ENCODE measurements around the gene MYBPC3.

MYBPC3 gene

DNA sequence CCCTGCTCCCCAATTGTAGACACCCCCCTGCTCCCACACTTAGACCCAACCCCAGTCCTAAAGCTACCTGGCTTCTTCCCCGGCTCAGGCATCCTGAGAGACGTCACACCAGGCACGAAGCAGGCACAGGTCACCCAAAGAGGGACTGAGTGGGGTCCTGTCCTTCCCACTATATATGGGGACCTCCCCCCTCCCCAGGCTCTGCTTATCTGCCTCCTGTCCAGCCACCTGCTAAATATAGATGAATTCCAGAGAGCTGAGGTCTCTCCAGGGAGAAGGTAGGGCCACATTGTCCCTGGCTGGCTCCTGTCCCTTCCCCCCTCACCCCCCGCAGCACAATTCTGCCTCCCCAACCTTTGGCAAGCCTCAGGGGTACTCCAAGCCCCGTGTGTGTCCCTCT lies at the start of gene MYBPC3:
MYBPC3 (minus strand) TSS at position 147 of the 400 bp plus-strand sequence; CDS start at position 92, 55 bp downstream.
- TF ChIP-seq, protein P1, sequence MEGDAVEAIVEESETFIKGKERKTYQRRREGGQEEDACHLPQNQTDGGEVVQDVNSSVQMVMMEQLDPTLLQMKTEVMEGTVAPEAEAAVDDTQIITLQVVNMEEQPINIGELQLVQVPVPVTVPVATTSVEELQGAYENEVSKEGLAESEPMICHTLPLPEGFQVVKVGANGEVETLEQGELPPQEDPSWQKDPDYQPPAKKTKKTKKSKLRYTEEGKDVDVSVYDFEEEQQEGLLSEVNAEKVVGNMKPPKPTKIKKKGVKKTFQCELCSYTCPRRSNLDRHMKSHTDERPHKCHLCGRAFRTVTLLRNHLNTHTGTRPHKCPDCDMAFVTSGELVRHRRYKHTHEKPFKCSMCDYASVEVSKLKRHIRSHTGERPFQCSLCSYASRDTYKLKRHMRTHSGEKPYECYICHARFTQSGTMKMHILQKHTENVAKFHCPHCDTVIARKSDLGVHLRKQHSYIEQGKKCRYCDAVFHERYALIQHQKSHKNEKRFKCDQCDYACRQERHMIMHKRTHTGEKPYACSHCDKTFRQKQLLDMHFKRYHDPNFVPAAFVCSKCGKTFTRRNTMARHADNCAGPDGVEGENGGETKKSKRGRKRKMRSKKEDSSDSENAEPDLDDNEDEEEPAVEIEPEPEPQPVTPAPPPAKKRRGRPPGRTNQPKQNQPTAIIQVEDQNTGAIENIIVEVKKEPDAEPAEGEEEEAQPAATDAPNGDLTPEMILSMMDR (IDR thresholded peaks at IDR 0.05; ENCODE audit: borderline replicate concordance, insufficient read depth, low read depth, low read length) = no peak
- H3K4me3 ChIP-seq (ENCODE audit: low read depth, low read length) = no peak within 1 kb of the TSS

DNA sequence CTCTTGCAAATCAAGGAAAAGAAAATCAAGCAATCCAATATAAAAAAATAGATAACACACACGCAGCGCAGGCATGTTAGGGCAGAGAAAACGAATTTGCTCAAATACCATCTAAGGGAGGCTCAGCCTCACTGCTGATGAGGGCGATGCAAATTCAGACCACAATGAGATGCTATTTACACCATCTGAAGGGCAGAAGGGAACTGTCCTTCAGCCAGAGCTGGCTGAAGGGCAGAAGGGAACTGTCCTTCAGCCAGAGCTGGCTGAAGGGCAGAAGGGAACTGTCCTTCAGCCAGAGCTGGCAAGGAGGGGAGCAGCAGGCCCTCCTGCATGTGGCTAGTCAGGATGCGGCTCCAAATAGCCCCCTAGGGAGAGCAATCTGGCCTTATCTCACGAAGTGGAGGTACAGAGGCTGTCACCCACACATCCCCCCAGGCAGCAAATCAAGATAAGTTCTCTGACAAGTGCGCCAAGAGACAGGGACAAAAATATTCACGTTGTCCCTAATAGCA lies 48.3 kb upstream of the MYBPC3 start:
- no peak overlapping the region for H3K4me3 ChIP-seq (ENCODE audit: low read depth, low read length)
- TF ChIP-seq, protein P1 (IDR thresholded peaks at IDR 0.05; ENCODE audit: borderline replicate concordance, insufficient read depth, low read depth, low read length) = no peak

DNA sequence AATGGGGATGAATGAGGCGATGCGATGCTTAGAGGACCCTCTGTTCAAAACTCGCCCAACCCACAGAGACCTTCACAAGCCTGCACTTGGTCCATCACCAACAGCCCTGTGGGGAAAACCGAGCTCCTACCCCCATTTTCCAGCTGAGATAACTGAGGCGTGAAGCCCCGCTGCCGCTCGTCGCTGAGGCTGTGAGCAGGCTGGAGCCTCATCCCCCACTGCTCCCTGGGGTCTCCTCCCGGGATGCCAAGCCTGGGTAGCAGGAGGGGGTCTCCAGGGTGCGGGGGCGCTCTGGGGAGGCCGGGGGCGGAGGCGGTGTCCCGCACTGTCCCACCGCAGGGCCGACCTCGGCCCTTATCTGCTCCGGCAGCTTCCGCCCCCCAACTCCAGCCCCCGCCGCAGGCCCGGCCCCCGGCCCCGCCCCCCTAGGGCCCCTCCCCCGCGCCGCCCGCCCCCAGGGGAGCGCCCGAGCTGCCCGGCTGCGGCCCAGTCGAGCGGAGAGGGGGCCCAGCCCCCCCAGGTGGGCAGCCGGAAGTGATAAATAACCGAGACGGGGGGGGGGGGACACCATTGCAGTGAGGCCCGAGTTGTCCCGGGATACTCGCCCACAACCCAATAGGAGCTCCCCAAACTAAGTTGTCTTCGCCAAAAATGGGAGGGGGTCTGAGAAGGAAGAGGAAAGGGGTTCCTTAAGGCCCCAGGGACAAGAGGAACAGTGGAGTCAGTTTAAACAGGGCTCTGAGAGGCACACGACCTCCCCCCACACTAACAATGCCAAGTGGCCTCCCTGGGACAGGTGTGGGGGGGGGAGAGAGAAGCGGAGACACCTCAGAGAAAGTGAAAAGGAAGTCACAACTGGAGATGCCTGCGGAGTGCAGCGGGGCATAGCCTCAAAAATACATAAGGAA lies 47.6 kb upstream of the MYBPC3 start:
- H3K4me3 ChIP-seq (ENCODE audit: low read depth, low read length) = peak overlapping the region; percentile 46
- TF ChIP-seq, protein P1 (IDR thresholded peaks at IDR 0.05; ENCODE audit: borderline replicate concordance, insufficient read depth, low read depth, low read length) = no peak

DNA sequence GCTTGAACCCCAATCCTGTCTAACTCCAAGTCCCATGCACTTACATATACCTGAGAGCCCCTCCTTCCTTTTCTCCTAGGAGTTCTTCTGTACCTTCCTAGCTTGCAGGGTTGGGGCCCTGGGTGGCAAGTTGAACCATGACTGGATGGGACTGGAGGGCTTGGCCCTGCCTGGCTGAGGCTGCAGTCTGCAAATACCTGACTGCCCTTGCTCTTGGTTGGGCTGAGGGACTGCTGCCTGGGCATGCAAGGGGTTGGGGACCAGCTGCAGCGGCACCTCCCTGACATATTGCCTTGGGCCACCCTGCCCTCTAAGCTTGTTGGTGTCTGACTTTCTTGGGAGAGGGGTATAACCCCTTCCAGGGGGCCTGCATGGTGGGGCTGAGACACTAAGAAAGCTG lies 46.0 kb upstream of the MYBPC3 start:
- TF ChIP-seq, protein P1 (IDR thresholded peaks at IDR 0.05; ENCODE audit: borderline replicate concordance, insufficient read depth, low read depth, low read length) = no peak
- H3K4me3 ChIP-seq (ENCODE audit: low read depth, low read length) = no peak overlapping the region

DNA sequence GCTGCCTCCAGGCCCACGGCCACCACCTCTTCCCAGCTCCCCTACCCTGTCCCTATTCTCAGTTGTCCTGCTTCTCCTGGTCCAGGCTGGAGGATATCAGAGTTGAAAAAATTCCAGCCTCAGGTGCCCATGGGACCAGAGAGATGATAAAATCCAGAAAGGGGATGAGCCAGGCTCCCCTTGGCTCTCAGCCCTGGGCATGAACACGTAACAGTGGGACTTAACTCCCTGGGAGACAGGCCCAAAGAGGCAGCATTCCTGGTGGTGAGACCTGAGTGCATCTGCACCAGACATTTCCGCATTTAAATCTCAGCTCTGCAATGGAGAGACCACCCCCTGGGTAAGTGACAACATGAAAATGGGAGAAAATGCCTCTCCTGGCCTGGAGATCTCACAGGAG lies 45.5 kb upstream of the MYBPC3 start:
- TF ChIP-seq, protein P1 (IDR thresholded peaks at IDR 0.05; ENCODE audit: borderline replicate concordance, insufficient read depth, low read depth, low read length) = no peak
- no peak overlapping the region for H3K4me3 ChIP-seq (ENCODE audit: low read depth, low read length)

DNA sequence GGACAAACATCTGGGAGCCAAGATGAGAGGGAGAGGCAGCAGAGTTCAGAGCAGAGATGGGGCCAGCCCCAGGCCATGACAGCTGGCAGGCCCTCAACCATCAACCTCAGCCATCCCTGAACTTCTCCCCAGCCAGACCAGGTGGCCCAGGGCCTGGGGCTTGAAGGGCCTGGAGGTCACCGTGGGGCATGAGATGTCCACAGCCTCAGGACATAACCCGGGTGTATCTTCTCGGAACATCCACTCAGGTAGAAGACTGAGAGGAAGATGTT lies 43.5 kb upstream of the MYBPC3 start:
- TF ChIP-seq, protein P1 (IDR thresholded peaks at IDR 0.05; ENCODE audit: borderline replicate concordance, insufficient read depth, low read depth, low read length) = no peak
- no peak overlapping the region for H3K4me3 ChIP-seq (ENCODE audit: low read depth, low read length)
